ENCODE results near the gene KRT25.

- TF ChIP-seq POLR2A (IDR thresholded peaks at IDR 0.05) (no peak), CTCF (IDR thresholded peaks at IDR 0.05 in 4 of 5, conservative IDR thresholded peaks at IDR 0.05 in 1 of 5) (peak in 2 of 5 experiments; percentile 15 to 29)
Measured at GRCh38 chr17:40726919-40727318, 28.2 kb downstream of the KRT25 start.

Measured in gastrocnemius medialis (tissue), 4 donors.